ENCODE data around the gene SUN2. TPM values are rescaled to one million over a fixed set of nuclear protein-coding genes. Genes with fewer than 3 reads are reported as not detected.

Gene SUN2
- total RNA-seq, 4 donors from 2014 or later, result 177 to 423 (median 312) TPM

DNA sequence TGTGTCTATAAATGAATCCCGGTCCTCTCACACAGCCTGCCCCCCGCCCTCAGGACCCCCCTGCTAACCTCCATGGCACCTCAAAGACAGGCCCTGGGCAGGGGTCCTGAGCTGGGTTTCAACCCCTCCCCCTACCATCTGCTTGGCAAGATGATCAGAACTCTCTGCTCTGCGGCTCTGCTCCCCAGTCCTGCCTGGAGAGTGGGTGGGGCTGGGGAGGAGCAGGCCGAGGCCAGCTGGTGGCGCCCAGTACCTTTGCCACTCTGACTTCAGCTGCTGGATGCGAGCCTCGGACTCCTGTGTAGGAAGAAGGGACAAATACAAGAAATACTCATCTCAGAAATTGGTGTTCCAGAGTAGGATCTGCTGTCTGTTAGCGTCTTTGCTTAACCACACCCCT is 15.0 kb downstream of the SUN2 start:
- in situ Hi-C loops (cut with MboI; ENCODE audit: low sequenced_read_pairs in 4 of 4) (no loop called here), intact Hi-C loops (cut with DNase I; ENCODE audit: low total_unique reads) (no loop called here)
- Histone ChIP-seq H3K27ac (peak overlapping the region; percentile 5 to 42 (median 38)), H3K4me1 (peaks cover 14 to 19% of the 10 kb centered on the region in 2 donors), H3K9me3 (no peaks in the 10 kb centered on the region), H3K36me3 (peaks cover 9 to 100% of the 10 kb centered on the region in 2 donors), H3K4me3 (no peak overlapping the region), H3K27me3 (no peaks in the 10 kb centered on the region)
- DNase-seq (no peak), ATAC-seq (no peak)
- TF ChIP-seq POLR2A (IDR thresholded peaks at IDR 0.05), result no peak
- TF ChIP-seq, protein P1, sequence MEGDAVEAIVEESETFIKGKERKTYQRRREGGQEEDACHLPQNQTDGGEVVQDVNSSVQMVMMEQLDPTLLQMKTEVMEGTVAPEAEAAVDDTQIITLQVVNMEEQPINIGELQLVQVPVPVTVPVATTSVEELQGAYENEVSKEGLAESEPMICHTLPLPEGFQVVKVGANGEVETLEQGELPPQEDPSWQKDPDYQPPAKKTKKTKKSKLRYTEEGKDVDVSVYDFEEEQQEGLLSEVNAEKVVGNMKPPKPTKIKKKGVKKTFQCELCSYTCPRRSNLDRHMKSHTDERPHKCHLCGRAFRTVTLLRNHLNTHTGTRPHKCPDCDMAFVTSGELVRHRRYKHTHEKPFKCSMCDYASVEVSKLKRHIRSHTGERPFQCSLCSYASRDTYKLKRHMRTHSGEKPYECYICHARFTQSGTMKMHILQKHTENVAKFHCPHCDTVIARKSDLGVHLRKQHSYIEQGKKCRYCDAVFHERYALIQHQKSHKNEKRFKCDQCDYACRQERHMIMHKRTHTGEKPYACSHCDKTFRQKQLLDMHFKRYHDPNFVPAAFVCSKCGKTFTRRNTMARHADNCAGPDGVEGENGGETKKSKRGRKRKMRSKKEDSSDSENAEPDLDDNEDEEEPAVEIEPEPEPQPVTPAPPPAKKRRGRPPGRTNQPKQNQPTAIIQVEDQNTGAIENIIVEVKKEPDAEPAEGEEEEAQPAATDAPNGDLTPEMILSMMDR (IDR thresholded peaks at IDR 0.05 in 4 of 5, conservative IDR thresholded peaks at IDR 0.05 in 1 of 5), result no peak

- peaks cover 9 to 100% of the 10 kb centered on the region in 2 donors for H3K36me3 ChIP-seq
- TF ChIP-seq, protein P1 (IDR thresholded peaks at IDR 0.05 in 4 of 5, conservative IDR thresholded peaks at IDR 0.05 in 1 of 5), result no peak
- no peak for TF ChIP-seq POLR2A (IDR thresholded peaks at IDR 0.05)
- H3K4me3 ChIP-seq, result no peak overlapping the region
- peak overlapping the region; percentile 5 to 42 (median 38) for H3K27ac ChIP-seq
- in situ Hi-C loops (cut with MboI; ENCODE audit: low sequenced_read_pairs in 4 of 4), result no loop called here
- no peaks in the 10 kb centered on the region for H3K27me3 ChIP-seq
- no peak for ATAC-seq
- intact Hi-C loops (cut with DNase I; ENCODE audit: low total_unique reads), result no loop called here
- peaks cover 19 to 22% of the 10 kb centered on the region in 2 donors for H3K4me1 ChIP-seq
- no peak for DNase-seq
- H3K9me3 ChIP-seq, result no peaks in the 10 kb centered on the region
Observed at GRCh38 chr22:38740116-38740723, 15.6 kb downstream of the SUN2 start.

GRCh38 chr22:38739300-38740055 is 16.3 kb downstream of the SUN2 start:
- ATAC-seq, result peak in 1 of 2 donors; percentile 23
- H3K4me3 ChIP-seq, result no peak overlapping the region
- intact Hi-C loops (cut with DNase I; ENCODE audit: low total_unique reads) (loop anchor here (10.0 kb wide), 1 partner anchor 235 kb away; the partner anchor contains the start of gene DDX17), in situ Hi-C loops (cut with MboI; ENCODE audit: low sequenced_read_pairs in 4 of 4) (no loop called here)
- TF ChIP-seq, protein P1 (IDR thresholded peaks at IDR 0.05 in 4 of 5, conservative IDR thresholded peaks at IDR 0.05 in 1 of 5), result no peak
- no peak for TF ChIP-seq POLR2A (IDR thresholded peaks at IDR 0.05)
- peak in 1 of 2 donors; percentile 71 for DNase-seq
- H3K4me1 ChIP-seq, result peaks cover 27 to 30% of the 10 kb centered on the region in 2 donors
- H3K36me3 ChIP-seq, result peaks cover 9 to 97% of the 10 kb centered on the region in 2 donors
- no peaks in the 10 kb centered on the region for H3K9me3 ChIP-seq
- H3K27me3 ChIP-seq, result no peaks in the 10 kb centered on the region
- H3K27ac ChIP-seq, result peak overlapping the region in 3 of 4 donors; percentile 37 to 42 (median 39)

DNA sequence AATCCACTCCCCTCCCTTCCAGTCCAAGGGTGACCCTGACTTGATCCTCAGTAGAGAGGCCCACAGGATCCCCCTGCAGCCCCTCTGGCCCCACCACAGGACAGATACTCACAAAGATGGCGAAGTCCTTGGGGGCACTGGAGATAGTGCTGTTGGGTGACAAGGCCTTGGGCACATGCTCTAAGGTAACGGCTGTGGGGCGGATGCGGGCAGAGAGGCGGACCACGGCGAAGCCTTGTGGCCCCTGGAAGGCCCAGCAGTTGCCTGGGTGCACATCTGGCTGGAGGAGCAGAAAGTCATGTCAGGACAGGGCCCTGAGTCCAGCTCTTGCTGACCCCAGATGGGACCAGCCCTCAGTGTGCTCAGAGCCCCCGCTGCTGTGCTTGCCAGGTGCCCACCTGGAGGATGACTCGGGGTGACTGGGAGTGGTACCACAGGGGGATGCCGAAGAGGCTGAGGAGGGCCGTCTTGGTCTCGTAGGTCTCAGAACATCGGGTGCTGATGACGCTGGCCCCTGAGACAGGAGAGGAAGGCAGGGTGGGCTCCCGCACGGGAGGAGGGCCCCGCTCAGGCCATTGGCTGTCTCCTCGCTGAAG is 17.2 kb downstream of the SUN2 start:
- DNase-seq (no peak), ATAC-seq (no peak)
- Histone ChIP-seq H3K27ac (peak overlapping the region in 1 of 4 donors; percentile 39), H3K27me3 (no peaks in the 10 kb centered on the region), H3K9me3 (no peaks in the 10 kb centered on the region), H3K36me3 (peaks cover 9 to 88% of the 10 kb centered on the region in 2 donors), H3K4me1 (peaks cover 29 to 36% of the 10 kb centered on the region in 2 donors), H3K4me3 (no peak overlapping the region)
- in situ Hi-C loops (cut with MboI; ENCODE audit: low sequenced_read_pairs in 4 of 4), result no loop called here
- intact Hi-C loops (cut with DNase I; ENCODE audit: low total_unique reads), result loop anchor here (10.0 kb wide), 1 partner anchor 234 kb away; the partner anchor contains the start of gene DDX17
- TF ChIP-seq POLR2A (IDR thresholded peaks at IDR 0.05), result no peak
- TF ChIP-seq, protein P1 (IDR thresholded peaks at IDR 0.05 in 4 of 5, conservative IDR thresholded peaks at IDR 0.05 in 1 of 5), result no peak

Measured in gastrocnemius medialis (tissue), 4 donors.